HG03135 (cell line): ENCODE results near the gene ING4.
"Not testable (repeated sequence)": the region's sequence is repeated elsewhere in the genome, so short reads cannot be mapped to it uniquely, and the experiment has no call there.

Experiments
- ATAC-seq: cut with Tn5 transposase; IDR thresholded peaks from one replicate; pipeline ENCODE4 v1.9.1; 2021; ENCODE audit warnings: mild to moderate bottlenecking, moderate library complexity; ENCODE audit not compliant: unreplicated experiment

The ING4 gene

DNA sequence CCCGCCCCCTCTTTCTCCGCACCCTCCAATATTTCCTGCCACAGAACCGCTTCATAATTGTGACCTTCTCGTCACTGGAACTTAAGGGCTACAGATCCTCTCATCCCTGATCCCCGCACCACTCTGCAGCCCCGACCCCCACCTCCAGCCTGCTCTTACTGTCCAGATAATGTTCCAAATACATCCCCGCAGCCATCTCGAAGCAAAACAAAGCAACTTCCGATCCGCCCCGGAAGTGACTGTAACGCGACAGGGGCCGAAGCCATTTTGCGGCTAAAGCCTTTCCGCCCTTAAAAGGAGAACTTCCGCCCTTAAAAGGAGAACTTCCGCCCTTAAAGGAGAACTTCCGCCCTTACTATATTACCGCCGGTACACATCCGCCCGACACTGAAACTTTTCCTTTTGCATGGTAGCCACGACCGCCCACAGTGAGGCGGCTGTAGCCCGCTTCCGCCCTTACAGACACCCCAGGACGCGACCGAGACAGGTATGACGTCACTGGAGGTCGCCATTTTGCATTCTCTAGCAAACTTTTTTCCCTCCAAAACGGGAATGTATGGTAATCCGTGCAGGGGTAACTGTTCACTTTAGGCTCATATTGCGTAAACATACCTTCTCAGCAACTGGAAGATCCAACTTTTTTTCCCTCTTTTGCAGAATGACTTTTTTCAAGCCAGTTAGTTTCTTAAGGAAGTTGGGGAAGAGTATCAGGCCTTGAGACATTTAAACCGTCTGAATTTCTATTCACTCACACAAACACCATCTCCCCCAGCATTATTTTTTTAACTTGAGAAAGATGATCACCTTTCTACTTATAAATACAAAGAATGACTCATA lies at the start of gene ING4:
TSS of gene ING4 (minus strand) at position 214 of the 837 bp plus-strand sequence. CDS start at position 196, 18 bp downstream.
- ATAC-seq: peak; percentile 97

DNA sequence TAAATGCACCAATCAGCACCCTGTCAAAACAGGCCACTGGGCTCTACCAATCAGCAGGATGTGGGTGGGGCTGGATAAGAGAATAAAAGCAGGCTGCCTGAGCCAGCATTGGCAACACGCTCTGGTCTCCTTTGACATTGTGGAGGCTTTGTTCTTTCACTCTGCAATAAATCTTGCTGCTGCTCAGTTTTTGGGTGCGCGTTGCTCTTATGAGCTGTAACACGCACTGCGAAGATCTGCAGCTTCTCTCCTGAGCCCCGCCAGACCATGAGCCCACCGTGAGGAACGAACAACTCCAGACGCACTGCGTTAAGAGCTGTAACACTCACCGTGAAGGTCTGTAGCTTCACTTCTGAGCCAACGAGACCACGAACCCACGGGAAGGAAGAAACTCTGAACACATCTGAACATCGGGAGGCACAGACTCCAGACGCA lies 46.1 kb upstream of the ING4 start:
- ATAC-seq: no peak

DNA sequence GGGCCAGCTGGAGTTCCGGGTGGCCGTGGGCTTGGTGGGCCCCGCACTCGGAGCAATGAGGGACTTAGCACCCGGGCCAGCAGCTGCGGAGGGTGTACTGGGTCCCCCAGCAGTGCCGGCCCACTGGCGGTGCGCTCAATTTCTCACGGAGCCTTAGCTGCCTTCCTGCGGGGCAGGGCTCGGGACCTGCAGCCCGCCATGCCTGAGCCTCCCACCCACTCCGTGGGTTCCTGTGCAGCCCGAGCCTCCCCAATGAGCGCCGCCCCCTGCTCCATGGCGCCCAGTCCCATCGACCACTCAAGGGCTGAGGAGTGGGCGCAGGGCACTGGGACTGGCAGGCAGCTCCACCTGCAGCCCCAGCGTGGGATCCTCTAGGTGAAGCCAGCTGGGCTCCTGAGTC lies 45.4 kb upstream of the ING4 start:
- not testable (repeated sequence) for ATAC-seq

DNA sequence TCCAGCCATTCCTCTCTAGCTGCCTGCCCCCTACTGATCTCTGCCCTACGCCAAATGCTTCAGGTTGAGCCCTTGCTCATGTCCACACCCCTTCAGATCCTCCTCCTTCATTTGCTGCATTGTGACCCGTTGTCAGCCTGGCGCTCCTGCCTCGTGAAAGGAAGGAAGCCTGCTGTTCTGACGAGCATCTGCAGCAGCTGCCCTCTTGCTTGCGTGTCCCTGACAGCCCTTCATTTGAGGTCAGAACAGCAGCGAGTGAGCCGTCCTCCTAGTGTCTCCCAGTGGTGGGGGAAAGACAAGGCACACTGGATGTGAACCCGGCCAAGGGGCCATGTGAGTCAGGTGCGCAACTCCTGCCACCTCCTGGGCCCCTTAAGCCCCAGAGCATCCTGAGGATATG lies 40.7 kb upstream of the ING4 start:
- no peak for ATAC-seq

DNA sequence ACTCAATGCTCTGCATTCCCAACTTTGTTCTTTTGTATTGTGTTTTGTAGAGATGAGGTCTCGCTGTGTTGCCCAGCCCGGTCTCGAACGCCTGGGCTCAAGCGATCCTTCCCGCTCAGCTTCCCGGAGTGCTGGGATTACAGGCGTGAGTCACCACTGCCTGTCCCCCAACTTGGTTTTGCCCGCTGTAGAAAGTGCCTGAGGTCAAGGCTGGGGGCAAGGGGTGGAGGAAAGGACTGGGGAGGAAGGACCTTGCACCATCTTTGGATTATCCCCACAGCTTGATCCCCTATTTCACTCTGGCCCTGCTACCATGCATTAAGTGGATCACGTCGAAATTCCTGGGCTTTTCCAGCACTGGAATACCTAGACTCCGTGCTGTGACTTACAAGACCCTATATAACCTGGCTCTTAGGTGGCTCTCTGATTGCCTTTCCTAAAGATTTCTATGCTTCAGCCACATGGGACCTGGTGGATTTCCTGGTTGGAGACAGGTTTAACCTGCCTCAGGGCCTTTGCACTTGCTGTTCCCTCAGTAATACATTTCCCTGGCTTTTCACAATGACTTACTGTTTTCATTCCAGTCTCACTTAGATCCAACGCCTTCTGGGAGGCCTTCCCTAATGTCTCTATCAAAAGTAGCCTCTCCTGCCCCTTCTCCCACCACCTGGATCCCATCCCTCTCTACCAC lies 38.3 kb upstream of the ING4 start:
- ATAC-seq: no peak

DNA sequence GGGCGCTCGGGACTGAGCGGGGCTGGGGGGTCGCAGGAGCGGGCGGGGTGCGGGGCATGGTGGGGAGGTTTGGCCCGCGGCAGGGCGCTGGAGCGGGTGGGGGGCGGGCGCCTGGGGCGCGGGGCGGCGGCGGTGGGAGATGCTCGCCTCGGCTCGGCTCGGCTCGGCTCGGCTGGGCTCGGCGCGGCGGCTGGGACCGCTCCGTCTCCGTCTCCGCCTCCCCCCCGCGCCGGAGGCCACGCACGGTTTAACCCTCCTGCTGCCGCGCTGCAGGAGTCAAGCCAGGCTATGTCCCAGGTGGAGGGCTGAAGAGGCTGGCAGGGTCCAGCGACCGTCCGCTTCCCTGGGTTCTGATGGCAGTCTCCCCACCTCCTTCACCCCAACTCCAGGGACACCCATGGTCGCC lies 37.7 kb upstream of the ING4 start, which contains the start of gene PIANP:
TSS of gene PIANP (minus strand) at position 170 of the 406 bp plus-strand sequence. CDS start 2,754 bp downstream, outside the sequence.
- no peak for ATAC-seq

DNA sequence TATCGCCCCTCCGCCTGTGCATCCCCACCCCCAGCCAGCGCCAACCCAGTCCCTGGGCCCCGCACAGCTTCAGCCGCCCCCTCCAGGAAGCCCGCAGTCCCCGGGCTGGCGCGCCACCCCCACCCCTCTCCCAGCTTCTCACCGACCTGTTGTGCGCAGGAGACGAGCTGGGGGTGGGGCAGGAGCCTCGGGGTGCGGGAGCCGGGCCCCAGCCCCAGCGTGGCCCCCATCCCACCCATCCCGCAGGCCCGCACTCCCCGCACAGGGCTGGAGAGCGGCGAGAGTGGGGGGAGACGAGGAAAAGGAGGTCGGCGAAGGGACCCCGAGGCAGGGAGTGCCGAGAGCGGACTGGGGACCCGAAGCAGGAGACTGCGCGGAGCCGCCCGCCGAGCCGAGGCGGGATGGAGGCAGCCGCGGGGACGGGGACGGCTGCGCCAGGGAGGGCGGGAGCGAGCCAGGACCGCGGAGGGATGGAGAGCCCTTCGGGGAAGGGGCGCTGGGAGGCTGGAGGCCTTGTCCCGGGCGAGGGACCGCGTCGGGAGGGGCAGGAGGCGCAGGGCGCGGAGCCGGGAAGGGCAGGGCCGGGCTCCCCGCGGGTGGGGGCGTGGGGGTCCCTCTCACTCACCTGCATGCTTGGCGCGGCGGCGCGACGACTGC lies 37.2 kb upstream of the ING4 start:
- ATAC-seq: no peak

DNA sequence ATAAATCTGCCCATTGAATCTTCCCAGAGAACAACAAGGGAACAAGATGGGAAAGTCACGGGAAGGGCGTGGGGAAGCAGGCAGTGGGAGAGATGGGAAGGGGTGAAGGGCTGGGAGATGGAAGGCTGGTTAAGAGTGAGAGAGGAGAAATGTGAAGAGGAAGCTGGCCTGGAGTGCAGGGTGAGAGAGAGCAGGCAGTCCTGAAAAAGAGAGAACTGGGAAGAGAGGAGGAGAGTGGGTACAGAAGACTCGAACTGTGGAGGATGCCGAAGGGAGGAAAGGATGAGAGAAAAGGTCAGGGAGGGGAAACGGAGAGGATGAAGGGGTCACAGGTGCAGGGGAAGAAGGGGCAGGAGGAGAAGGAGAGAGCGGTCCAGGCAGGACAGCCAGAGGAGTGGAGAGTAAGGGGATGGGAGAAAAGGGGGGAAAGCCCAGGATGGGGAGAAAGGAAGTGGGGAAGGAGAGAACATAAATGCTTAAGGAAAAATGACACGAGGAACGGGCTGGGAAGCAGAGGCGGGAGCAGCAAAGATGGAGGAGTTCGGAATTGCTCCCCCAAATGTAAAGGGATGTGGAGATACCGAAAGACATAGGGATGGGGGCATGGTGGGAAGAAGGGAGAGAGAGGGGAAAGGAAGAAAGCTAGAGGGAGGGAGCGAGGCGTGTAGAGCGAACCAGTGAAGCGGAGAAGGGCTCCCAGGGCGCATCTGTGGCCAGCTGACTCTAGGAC lies 36.5 kb upstream of the ING4 start:
- no peak for ATAC-seq

DNA sequence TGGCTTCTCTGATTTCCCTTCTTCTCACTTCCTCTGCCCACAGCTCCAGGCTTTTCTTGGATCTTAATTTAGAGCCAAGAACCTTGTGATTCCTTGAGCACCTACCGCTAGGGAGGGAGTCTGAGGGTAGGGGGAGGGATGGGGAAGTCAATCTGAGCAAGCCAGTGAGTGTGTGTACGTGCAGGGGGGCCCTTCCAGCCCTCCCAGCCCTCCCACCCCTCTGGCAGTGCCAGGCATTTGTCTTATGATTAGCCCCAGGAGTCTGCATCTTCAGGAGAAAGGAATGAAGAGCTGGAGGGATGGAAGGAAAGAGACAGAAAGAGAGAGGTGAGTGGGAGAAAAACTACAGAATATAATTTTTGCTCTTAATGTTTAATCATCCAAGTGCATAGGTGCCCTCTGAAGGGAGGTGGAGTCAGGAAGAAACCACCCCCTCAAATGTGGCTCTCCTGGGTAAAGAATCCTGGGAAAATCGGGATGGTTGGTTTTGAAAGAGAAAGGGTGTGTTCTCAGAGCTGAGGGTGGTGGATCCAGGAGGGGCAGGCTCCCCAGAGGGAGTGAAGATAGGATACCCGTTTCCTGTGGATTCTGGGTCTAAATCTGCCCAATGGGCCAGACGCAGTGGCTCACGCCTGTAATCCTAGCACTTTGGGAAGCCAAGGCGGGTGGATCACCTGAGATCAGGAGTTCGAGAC lies 35.6 kb upstream of the ING4 start:
- no peak for ATAC-seq

DNA sequence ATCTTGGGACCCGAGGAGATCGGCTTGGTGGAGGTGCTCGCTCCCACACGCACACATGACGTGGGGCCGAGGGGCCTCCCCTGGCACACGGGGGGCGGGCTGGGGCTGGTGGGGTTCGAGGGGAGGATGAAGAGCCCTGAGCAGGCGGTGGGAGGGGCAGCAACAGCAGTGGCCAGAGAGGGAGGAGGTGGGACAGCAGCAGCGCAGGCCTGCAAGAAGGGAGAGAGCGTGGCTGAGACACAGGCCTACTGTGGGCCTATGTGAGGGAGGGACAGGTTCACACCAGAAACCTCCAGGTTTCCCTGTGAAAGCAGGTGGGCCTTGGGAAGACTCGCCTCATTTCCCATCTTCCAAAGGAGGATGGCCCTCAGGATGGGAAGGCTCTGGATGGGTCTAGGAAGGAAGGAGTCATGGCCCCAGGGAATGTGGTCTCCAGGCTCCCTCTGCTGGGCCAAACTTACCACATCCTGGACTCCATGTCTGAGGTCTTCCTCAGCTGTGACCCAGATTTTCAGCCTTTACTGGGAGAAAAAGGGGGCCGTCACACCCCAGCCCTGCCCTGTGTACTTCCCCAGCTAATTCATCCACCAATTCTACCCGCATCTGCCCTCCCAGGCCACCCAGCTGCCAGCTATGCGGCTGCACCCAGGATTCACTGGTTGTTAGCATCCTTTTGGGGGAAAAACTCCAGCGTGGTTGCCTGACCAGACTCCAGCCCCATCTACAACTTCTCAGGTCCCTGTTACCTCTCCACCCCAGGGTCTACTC lies 34.8 kb upstream of the ING4 start:
- ATAC-seq: no peak

DNA sequence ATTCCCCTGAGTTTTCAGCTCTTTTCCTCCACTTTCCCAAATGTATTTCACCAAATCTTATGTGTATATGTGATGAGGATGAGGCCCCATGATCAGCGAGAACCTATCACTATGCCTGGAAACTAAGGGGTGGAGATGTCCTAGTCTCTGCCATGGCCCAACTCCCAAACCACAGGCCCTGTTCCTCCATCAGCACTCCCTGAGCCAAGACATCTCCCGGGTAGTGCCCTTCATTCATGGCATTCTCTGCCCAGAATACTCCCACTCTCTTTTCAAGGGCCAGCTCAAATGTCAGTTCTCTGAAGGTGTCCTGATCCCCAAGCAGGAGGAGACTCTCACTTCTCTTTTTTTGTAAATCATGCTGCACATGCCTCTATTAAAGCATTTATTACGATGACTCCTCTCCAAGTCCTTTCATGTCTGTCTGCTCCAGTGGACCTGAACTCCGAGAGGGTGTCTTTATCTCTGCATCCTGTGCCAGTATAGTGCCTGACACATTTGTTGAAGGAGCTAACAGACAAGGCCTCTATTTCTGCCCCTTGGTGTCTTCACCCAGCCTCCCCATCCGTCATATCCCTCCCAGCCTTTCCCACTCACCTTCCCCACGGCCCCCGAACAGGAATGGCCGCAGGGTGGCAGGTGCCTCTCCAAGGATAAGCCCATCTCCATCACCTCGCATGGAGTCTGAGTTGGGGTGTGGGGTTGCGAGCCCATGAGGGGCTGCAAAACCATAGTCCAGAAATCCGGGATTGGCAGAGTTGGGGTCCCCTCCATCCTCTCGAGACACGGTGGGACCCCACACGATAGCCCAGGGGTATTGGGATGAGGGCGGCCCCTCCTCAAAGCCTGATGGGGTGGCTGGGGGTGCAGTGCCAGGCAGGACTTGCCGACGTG lies 34.0 kb upstream of the ING4 start:
- ATAC-seq: no peak

DNA sequence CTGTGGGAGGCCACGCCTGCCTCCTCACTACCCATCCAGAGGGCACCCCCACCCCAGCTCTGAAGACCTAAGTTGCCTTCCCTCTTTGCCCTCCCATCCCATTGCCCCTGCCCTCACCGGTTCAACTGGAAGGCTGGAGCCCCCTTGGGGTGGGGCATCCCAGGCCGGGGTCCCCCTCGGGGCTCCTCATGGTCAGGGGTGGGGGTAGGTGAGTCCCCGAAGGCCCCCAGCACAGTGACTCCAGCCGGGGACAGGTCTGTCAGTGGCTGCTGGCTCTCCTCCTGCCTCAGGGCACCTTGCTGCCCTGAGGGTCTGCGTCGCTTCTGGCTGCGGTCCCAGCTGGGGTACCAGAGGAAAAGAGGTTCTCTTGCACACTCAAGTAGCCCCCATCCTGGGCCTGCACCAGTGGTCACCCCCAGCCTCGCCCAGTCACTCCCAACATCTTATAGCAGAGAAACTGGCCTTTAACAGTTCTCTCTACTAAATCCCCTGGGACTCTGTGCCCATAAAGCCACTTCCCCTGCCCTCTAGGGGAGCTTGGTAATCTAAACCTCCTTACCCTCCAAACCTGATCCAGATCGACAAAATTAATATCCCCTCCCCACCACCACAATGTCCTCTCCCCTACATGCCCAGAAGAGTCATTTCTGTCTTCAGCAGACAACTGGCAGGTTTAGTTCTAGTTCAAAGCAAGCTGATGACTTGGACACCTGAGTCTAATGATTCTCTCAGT lies 32.6 kb upstream of the ING4 start:
- ATAC-seq: no peak

DNA sequence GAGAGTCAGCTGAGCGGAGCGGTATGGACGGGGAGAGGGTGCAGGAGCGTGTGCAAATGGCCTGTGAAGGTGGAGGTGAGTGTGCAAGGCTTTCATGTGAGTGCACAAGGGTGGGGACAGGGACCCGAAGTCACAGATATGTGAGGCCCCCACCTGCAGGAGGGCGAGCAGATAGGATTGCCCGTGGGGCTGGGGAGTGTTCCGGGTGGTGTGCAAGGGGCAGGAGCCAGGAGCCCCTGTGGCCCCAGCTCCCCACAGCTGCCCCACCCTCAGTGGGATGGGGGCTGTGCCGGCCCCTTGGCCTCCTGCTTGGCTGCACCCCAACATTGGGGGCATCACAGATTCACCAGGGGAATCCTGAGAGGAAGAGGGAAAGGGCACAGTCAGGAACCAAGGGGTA lies 31.8 kb upstream of the ING4 start:
- no peak for ATAC-seq

DNA sequence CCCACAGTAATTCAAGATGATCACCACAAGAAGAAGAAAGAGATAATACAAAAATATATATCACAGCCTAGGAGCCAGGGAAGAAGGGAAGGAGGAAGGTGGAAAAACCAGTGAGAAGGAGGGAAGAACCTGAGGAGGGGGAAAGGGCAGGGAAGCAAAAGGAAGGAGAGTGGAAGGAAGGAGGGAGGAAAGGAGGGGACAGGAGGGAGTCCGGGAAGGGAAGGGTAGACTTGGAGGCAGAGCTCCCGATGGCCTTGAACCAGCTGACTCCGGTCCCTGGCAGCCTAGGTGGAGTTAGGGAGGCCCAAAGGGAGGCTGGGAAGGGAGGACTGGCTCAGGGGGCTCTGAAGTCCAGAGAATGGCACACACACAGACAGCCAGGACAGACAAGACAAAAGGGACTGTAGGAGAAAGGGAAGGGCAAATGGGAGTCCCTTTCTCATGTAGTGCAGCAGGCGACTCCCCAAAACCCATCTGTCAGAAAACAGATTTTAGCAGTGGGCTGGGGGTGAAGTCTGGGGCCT lies 31.0 kb upstream of the ING4 start:
- no peak for ATAC-seq

DNA sequence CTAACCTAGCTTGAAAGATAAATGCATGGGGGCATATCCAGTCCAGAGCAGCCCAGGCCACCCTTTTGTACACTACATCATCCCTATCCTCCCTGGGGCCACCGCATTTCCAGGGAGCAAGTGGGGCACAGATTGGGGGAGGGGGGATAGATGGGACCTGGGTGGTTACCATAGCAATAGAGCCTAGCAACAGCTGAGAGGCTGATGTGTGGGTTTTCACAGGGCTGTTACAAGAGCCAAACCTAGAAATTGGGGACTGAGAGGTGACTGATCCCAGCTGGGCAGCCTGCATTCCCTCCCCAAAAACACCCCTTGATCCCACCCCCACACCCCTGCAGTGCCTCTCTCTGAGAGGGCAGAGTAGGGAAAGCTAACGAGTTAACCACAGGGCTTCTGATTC lies 30.0 kb upstream of the ING4 start:
- no peak for ATAC-seq

DNA sequence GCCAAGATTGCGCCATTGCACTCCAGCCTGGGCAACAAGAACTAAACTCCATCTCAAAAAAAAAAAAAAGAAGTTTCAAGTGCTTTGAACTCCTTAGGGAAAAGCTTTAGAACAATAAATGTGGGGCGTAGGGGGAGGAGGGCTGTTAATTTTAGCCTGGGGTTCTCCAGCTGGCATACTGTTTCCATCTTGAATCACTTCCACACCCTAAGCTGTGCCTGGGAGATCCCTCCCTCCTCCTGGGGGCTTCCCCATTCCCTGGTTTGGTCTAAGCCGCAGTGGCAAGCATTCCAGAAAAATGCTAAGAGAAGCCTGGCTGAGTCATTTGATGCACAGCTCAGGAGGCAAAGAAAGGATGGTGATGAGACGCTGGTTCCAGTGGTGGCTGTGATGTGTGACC lies 28.6 kb upstream of the ING4 start:
- ATAC-seq: no peak

DNA sequence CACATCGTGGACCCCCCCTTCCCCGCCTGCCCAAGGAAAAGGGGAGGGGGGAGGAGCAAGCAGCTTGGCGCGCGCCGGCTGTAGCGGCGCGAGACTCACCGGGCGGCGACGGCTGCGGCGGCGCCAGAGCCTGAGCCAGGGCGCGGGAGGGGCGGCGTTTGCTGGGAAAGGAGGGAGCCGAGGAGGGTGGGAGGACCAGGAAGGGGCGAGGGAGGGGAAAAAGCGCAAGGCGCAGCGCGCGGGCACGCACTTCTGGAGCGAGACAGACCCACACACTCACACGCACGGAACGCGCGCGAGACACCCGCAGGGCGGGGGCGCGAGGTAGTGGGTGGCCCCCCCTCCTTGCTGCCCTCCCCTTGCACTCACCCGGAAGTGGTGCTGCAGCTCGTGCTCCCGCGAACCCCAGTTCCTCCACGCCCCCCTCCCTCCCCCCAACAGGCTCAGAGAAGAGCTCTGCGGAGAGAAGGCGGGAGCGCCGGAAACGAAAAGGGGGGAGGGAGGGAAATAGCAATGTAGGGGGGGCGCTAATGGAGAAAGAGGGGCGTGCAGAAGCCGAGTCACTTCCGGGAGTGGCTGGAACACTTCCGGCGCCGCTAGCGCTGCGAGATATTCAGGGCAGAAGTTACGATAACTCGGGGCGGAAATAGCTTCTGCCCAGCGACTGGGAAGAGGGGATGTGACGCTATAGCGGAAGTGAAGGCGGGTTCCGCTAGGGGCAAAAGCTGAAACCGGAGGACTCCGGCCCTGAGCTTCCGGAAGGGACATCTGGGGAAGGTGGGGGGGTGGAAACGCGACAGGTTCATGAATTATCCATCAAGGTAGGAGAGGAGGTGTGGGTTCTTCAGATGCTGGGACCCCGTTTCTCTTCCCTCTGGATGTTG lies 26.3 kb upstream of the ING4 start, which contains the start of gene ZNF384:
TSS of gene ZNF384 (minus strand) at position 377 of the 884 bp plus-strand sequence. CDS start 9,855 bp downstream, outside the sequence.
- peak; percentile 73 for ATAC-seq
